ENCODE data around the gene KRT74.

- TF ChIP-seq CTCF (IDR thresholded peaks at IDR 0.05) (no peak), POLR2A (IDR thresholded peaks at IDR 0.05) (no peak)
These were observed 26.8 kb upstream of the KRT74 start for GRCh38 chr12:52600475-52600874.

Data from Peyer's patch (tissue), 4 donors.